ENCODE results near the gene ARL6IP5.

Gene ARL6IP5

DNA sequence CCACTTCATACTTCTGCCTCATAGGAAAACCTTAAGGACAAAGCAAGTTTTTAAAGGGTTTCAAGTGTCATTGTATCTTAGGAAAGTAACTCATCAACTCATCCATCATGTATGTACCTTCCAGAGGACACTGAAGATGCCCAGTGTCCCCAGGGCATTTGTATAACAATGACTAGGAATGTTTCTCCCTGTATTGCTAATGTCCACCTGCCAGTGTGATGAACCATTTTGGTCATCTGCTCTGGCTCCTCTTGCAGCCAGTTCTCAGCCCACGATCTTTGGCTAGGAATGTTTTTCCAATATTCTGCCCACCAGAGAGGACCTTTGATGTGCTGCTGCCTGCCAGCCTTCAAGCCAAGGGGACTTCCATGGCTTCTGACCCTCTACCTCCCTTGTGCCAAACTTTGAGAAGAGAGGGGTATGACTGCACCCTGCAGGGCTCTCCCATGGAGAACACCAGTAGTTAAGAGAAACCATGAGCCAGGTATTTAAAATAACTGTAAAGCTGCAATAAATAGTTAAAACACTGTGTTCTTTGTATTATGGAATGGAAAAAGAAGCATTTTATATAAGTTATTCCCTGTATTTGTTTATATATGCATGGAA lies 26.3 kb downstream of the ARL6IP5 start:
- H3K4me3 ChIP-seq (ENCODE audit: low read depth, low read length), result no peak overlapping the region
- in situ Hi-C loops (cut with HindIII; ENCODE audit: low sequenced_read_pairs), result no loop called here
- TF ChIP-seq, protein P1, sequence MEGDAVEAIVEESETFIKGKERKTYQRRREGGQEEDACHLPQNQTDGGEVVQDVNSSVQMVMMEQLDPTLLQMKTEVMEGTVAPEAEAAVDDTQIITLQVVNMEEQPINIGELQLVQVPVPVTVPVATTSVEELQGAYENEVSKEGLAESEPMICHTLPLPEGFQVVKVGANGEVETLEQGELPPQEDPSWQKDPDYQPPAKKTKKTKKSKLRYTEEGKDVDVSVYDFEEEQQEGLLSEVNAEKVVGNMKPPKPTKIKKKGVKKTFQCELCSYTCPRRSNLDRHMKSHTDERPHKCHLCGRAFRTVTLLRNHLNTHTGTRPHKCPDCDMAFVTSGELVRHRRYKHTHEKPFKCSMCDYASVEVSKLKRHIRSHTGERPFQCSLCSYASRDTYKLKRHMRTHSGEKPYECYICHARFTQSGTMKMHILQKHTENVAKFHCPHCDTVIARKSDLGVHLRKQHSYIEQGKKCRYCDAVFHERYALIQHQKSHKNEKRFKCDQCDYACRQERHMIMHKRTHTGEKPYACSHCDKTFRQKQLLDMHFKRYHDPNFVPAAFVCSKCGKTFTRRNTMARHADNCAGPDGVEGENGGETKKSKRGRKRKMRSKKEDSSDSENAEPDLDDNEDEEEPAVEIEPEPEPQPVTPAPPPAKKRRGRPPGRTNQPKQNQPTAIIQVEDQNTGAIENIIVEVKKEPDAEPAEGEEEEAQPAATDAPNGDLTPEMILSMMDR (IDR thresholded peaks at IDR 0.05; ENCODE audit: low read depth, low read length, missing control alignments), result no peak
- no peak for DNase-seq (ENCODE audit: low read depth)

DNA sequence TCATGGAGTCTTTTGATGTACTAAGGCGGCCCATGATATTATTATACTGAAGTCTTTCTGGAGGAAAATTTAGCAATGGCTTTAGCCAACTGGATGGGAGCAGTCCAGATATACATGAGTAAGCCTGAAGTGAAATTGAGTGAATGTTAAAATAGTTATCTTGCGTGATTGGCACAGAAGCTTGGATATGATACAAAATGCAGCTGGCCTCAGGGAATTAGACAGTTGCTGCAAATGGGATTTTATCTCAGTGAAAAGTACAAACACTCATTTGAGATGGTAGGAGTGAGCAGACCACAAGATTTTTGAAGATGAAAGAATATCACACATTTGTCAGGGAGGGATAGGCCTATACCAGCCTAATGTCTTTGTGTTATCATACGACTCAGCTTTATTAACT lies 28.8 kb downstream of the ARL6IP5 start:
- TF ChIP-seq, protein P1 (IDR thresholded peaks at IDR 0.05; ENCODE audit: low read depth, low read length, missing control alignments), result no peak
- no peak for DNase-seq (ENCODE audit: low read depth)
- H3K4me3 ChIP-seq (ENCODE audit: low read depth, low read length), result no peak overlapping the region
- in situ Hi-C loops (cut with HindIII; ENCODE audit: low sequenced_read_pairs), result no loop called here

DNA sequence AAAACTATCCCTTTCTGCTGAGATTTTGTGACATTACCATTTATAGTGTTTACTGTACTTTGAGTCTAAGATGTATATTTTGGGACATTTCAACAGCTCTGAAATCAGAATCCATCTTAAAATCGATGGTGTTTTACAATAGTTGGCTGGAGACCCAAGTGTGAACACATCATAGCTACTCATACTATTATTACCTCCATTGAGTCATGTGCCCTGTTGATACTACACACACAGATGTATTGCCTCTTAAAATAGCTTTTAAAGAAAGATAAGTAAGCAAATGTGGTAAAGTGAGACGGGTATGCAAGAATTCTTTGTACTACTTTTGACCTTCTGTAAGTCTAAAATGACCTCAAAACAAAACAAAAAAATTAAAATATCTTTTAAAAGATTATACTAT lies 31.0 kb downstream of the ARL6IP5 start:
- no peak for DNase-seq (ENCODE audit: low read depth)
- no peak overlapping the region for H3K4me3 ChIP-seq (ENCODE audit: low read depth, low read length)
- TF ChIP-seq, protein P1 (IDR thresholded peaks at IDR 0.05; ENCODE audit: low read depth, low read length, missing control alignments), result no peak
- in situ Hi-C loops (cut with HindIII; ENCODE audit: low sequenced_read_pairs), result no loop called here

DNA sequence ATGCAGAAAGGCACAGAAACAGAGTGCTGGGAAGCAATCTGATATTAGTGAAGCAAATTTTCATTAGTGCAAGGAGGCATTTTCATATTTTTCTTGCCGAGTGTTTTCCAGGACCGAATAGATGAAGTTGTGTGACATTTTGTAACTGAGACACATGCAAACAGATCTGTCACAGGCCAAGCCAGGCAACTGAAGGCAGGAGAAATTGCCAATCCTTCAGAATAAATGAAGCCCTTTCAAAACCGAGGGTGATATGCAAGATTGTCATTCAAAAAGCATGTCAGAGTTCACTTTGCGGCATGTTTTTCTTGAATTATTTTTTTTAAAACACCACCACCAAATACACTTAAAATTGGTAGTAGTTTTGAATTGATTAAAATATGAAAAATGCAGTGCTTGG lies 31.4 kb downstream of the ARL6IP5 start:
- TF ChIP-seq, protein P1 (IDR thresholded peaks at IDR 0.05; ENCODE audit: low read depth, low read length, missing control alignments), result no peak
- DNase-seq (ENCODE audit: low read depth), result no peak
- in situ Hi-C loops (cut with HindIII; ENCODE audit: low sequenced_read_pairs), result no loop called here

DNA sequence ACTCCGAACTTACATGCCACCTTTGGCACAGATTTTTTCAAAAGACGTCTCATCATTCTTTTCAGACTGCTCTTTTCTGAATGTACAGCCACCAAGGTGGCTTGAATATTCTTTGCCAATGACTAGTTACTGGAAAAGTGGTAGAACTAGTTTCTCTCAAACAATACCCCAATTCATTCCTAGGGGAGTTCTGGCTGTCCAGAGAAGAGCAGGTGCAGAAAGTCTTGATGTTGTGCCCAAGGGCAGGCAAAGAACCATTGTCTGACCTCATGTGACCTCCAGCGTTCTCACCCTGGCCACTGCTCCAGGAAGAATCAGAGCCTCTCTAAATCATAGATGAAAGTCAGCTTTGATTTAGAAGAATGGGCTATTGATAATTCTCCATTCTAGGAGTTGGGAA lies 32.2 kb downstream of the ARL6IP5 start:
- in situ Hi-C loops (cut with HindIII; ENCODE audit: low sequenced_read_pairs), result no loop called here
- DNase-seq (ENCODE audit: low read depth), result no peak
- no peak overlapping the region for H3K4me3 ChIP-seq (ENCODE audit: low read depth, low read length)
- TF ChIP-seq, protein P1 (IDR thresholded peaks at IDR 0.05; ENCODE audit: low read depth, low read length, missing control alignments), result no peak

More for the DNA sequence above, 31.4 kb downstream of the ARL6IP5 start:
- H3K4me3 ChIP-seq (ENCODE audit: low read depth, low read length), result no peak overlapping the region

DNA sequence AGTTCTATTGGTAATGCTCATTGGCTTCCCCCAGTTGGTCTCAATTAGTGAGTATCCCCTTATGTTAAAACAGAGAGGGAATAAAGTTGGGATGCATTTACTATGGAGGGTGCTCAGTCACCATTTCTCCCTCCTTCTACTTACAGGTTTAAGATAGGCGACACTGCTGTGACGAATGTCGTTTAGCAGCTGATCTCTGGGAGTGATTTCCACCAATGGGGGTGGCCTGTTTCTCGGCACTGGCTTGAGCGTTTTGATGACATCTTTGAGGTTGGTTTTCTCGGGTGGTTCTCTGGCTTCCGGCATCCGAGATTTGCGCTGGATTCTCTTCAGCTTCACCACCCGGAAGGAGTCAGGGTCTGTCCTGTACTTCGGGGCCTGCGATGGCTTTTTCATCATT lies 33.8 kb downstream of the ARL6IP5 start:
- TF ChIP-seq, protein P1 (IDR thresholded peaks at IDR 0.05; ENCODE audit: low read depth, low read length, missing control alignments), result no peak
- no peak for DNase-seq (ENCODE audit: low read depth)
- H3K4me3 ChIP-seq (ENCODE audit: low read depth, low read length), result no peak overlapping the region
- in situ Hi-C loops (cut with HindIII; ENCODE audit: low sequenced_read_pairs), result no loop called here
